ENCODE measurements around the gene ZGPAT. TPM values are rescaled to one million over a fixed set of nuclear protein-coding genes. Genes with fewer than 3 reads are reported as not detected.

ZGPAT gene
- total and polyA plus RNA-seq, 9 of the 15 experiments (the other 6 are each of a cell fraction or from before 2014, with no cell fraction given): 0.14 to 26.6 (median 7.4) TPM

GRCh38 chr20:63746751-63747315, 39.0 kb downstream of the ZGPAT start:
- no peaks in the 10 kb centered on the region for H3K79me2 ChIP-seq (ENCODE audit: control insufficient read depth, insufficient read depth, low read length)
- WGBS (ENCODE audit: insufficient coverage, low coverage, missing lambda C conversion rate): 82% methylated on average over 18 of the region's 47 CpGs
- H2AFZ ChIP-seq (ENCODE audit: low read depth, low read length): no peak overlapping the region
- no peaks in the 10 kb centered on the region for H4K20me1 ChIP-seq (replicated peaks; ENCODE audit: control insufficient read depth, insufficient read depth, low read length)
- no peak overlapping the region for H3K4me3 ChIP-seq
- intact Hi-C loops (cut with micrococcal nuclease): no loop called here
- no peaks in the 10 kb centered on the region for H3K27me3 ChIP-seq (ENCODE audit: control insufficient read depth in 2 of 2, insufficient read depth in 2 of 2, low read length in 2 of 2)
- no peak overlapping the region for H3K4me2 ChIP-seq (ENCODE audit: insufficient read depth, low read length)
- ATAC-seq (no peak), DNase-seq (ENCODE audit: extremely low read depth in 1 of 4, low spot score in 3 of 4) (no peak), FAIRE-seq (no peak)
- in situ Hi-C loops (cut with MboI): no loop called here
- no peaks in the 10 kb centered on the region for H3K9me1 ChIP-seq (ENCODE audit: control insufficient read depth, insufficient read depth, low read length)
- CTCF ChIA-PET (ENCODE audit: low intra/inter-chr PET ratio): no interaction called here
- H3K4me1 ChIP-seq (replicated peaks in 1 of 2; ENCODE audit: control insufficient read depth in 2 of 2, insufficient read depth in 2 of 2, low read length in 2 of 2): peaks cover 9 to 67% of the 10 kb centered on the region in 2 experiments
- POLR2A ChIA-PET: no interaction called here
- H3K27ac ChIP-seq (ENCODE audit: extremely low read depth, low read depth, low read length): no peak overlapping the region
- no peak for TF ChIP-seq SFPQ (IDR thresholded peaks at IDR 0.05; ENCODE audit: low read depth, low read length)
- TF ChIP-seq ZBTB33 (CRISPR knock-in tag; IDR thresholded peaks at IDR 0.05): peak; percentile 61
- TF ChIP-seq ETV5 (CRISPR knock-in tag; IDR thresholded peaks at IDR 0.05; ENCODE audit: low read depth): no peak
- peak; percentile 13 for TF ChIP-seq RBM22 (IDR thresholded peaks at IDR 0.05; ENCODE audit: low read depth, low read length, poor library complexity, severe bottlenecking)
- TF ChIP-seq POLR2G (IDR thresholded peaks at IDR 0.05; ENCODE audit: low read depth, low read length): peak; percentile 26; the same call in 1 of the 2 replicates
- TF ChIP-seq MTA1 (IDR thresholded peaks at IDR 0.05; ENCODE audit: borderline replicate concordance): no peak
- H3K9me3 ChIP-seq (replicated peaks; ENCODE audit: control insufficient read depth, insufficient read depth, low read depth, low read length): no peaks in the 10 kb centered on the region
- H3K9ac ChIP-seq (ENCODE audit: insufficient read depth in 1 of 2, low read depth in 2 of 2, low read length in 2 of 2): no peak overlapping the region
- peaks cover 21% of the 10 kb centered on the region; the same call in 1 of the 3 replicates for H3K36me3 ChIP-seq (ENCODE audit: control insufficient read depth, insufficient read depth, low read length)
- no TSS peak for BruUV-seq (replicated peaks)
